ENCODE data around the gene NXNL1.

NXNL1 gene

GRCh38 chr19:17419621-17420474 lies 40.9 kb downstream of the NXNL1 start, which contains the start of gene MVB12A:
Gene MVB12A, plus strand, starts transcription at chr19:17420047. Its CDS starts 89 bp downstream, at chr19:17420136.
- DNase-seq (ENCODE audit: low spot score), result peak; percentile 95

GRCh38 chr19:17419154-17419620 lies 41.5 kb downstream of the NXNL1 start:
- no peak for DNase-seq (ENCODE audit: low spot score)

DNA sequence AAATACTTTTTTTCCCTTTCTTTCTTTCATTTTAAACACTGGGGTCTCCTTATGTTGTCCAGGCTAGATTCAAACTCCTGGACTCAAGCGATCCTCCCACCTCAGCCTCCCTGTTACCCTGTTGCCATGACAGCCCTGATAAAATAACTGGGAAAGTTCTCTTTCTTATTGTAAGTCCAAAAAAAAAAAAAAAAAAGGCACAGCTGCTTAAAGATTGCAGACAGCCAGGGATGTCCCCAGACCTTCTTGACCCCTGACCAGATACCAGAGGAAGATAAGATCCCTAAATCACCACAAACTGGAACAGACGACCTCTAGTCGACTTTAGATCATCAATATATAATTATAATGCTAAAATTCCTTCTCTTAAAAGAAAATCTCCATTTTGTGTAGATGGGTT lies 42.0 kb downstream of the NXNL1 start:
- no peak for DNase-seq (ENCODE audit: low spot score)

GRCh38 chr19:17415121-17415520 lies 45.6 kb downstream of the NXNL1 start:
- DNase-seq (ENCODE audit: low spot score), result no peak

GRCh38 chr19:17414097-17414496 lies 46.6 kb downstream of the NXNL1 start:
- no peak for DNase-seq (ENCODE audit: low spot score)

DNA sequence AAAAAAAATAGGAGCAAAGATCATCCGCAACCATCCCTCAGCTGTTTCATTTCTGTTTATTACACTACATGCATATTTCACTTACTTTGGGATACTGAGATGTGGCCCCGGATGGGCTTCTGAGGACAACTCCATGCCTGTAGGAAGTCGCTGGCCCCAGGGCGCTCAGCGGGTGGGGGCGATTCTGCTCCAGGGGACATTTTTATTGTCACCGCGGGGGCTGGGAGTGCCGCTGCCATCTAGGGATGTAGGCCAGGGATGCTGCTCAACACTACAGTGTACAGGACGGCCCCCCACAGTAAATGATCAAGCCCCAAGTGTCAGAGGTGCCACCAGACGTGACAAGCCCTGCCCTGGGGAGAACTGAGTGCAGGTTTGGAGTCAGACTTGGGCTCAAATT lies 48.9 kb downstream of the NXNL1 start:
- no peak for DNase-seq (ENCODE audit: low spot score)

GRCh38 chr19:17409990-17410389 lies 50.7 kb downstream of the NXNL1 start:
- no peak for DNase-seq (ENCODE audit: low spot score)

GRCh38 chr19:17406887-17407196 lies 53.9 kb downstream of the NXNL1 start:
- no peak for DNase-seq (ENCODE audit: low spot score)

DNA sequence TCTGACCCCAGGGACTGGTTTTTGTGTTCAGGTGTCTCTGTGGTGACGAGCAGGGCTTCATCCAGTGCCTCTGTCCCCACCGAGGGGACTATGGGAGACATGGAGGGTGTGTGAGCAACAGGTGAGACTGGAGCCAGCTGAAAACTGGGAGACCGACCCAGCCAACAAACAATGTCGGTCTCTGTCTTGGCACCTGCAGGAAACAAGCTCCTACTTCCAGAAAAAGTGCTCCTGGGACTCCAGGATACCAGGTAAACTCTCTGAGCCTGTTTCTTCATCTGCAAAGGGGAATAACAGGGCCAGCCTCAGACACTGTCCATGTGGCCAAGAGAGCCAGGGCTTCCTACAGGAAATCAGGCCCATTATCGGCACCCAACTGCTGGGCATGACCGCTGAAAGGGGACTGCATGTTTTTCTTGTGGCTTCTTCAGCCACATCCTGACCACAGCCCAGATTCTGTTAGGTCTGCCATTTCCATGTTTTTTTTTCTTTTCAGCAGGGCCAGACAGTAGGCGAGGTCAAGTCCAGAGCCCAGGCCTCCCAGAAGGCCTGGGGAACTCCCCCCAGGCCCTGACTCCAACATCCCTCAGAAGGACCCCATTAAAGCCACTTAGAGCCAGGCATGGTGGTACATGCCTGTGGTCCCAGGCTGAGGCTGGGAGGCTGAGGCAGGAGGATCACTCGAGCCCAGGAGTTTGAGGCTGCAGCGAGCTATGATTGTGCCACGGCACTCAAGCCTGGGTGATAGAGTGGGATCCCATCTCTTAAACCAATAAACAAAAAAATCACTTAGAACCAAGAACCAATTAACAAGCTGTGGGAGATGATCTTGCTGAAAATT lies 54.5 kb downstream of the NXNL1 start:
- no peak for DNase-seq (ENCODE audit: low spot score)

Data from iPS-NIHi11 (cell line).